DMS53 treated with DMSO at 0.1 percent for 48 hours (cell line): ENCODE measurements around the gene YWHAG.
"Not testable (repeated sequence)": the region's sequence is repeated elsewhere in the genome, so short reads cannot be mapped to it uniquely, and the experiment has no call there.

Experiments
- DNase-seq: peaks from one replicate; lab custom pipeline; 2025; ENCODE audit not compliant: unreplicated experiment; lab: John Stamatoyannopoulos, UW

The YWHAG gene

GRCh38 chr7:76381814-76382213 is 23.0 kb upstream of the YWHAG start:
- DNase-seq: no peak

GRCh38 chr7:76380623-76380966 is 21.8 kb upstream of the YWHAG start:
- no peak for DNase-seq

GRCh38 chr7:76377186-76377918 is 18.6 kb upstream of the YWHAG start:
- DNase-seq: no peak

GRCh38 chr7:76375251-76375650 is 16.5 kb upstream of the YWHAG start:
- DNase-seq: no peak

DNA sequence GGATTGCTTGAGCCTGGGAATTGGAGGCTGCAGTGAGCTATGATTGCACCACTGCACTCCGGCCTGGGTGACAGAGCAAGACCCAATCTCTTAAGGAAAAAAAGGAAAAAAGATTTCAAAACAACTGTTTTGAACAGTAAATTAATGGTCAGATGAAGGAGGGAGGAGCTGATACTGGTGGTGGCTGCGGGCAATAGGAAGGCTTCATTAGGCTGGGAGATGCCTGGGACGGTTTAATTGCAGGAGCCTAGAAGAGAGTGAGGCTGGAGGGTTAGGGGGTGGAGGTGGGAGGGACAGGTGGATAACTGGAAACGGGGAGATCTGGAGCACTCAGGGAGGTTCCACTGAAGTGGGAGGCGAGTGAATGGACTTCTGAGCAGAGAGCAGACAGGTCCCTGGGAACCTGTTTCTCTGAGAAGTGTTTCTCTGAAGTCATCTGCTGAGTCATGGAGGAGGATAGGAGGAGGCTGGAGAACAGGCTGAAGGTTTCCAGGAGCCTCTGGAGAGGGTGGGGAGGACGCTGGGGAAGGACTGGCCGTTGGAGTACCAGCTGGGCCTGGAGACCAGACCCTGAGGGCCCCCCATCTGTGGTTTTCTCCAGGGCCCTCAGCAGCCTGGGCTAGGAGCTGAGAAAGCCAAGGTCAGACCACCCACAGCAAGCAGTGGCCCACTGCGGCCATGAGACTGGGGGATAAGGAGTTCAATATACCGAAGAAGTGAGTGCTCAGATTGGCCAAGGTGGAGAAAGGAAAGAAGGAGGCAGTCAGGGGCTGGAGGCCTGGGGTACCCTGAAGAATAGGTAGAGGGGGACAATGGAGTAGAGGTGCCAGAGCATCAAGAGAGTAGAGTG is 14.4 kb upstream of the YWHAG start:
- peak; percentile 21 for DNase-seq

GRCh38 chr7:76371396-76371795 is 12.6 kb upstream of the YWHAG start:
- DNase-seq: no peak

- DNase-seq: no peak
Observed at GRCh38 chr7:76369018-76369417, 10.2 kb upstream of the YWHAG start.

DNA sequence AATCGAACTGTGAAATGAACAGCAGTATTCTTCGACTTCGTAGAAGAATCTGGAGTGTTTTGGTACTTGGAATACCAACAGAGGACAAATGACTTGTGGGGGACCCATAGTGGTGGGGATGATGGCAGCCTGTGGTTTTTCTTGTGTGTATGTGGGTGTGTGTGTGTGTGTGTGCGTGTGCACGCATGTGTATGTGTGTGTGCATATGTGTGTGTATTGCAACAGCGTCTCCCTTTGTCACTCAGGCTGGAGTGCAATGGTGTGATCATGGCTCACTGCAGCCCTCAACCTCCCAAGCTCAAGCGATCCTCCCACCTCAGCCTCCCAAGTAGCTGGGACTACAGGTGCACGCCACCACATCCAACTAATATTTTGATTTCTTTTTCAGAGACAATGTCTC is 9.4 kb upstream of the YWHAG start:
- DNase-seq: no peak

GRCh38 chr7:76364198-76364584 is 5.4 kb upstream of the YWHAG start:
- peak; percentile 76 for DNase-seq

DNA sequence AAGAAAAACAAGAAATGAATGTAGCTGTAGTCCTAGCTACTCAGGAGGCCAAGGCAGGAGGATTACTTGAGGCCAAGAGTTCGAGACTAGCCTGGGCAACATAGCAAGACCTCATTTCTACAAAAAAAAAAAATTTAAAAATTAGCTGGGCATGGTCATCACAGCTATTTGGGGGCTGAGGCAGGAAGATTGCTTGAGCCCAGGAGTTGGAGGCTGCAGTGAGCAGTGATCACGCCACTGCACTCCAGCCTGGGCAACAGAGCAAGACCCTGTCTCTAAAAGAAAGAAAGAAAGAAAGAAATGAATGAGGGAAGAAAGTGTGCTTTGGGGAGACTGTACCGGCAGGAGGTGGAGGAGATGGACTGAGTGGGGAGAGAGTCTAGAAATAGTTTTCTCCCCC is 5.0 kb upstream of the YWHAG start:
- not testable (repeated sequence) for DNase-seq

DNA sequence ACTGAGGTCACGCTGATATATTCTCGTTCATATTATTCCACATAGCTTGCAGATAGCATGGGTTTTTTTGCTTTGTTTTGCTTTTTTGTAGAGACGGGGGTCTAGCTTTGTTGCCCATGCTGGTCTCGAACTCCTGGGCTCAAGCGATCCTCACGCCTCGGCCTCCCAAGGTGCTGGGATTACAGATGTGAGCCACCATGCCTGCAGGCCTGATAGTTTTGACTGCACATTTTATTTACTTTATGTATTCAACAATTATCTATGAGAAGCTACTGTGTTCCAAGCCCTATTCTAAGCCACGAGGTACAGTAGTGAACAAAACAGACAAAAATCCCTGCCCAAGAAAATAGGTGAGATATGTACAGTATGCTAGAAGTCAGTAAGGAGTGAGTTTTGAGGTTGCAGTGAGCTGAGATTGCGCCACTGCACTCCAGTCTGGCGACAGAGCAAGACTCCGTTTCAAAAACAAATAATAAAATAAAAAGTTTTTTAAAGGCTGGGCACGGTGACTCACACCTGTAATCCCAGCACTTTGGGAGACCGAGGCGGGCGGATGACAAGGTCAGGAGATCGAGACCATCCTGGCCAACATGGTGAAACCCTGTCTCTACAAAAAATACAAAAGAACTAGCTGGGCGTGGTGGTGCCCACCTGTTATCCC is 1.3 kb upstream of the YWHAG start:
- DNase-seq: no peak

GRCh38 chr7:76359111-76359977 is 553 bp upstream of the YWHAG start:
- DNase-seq: peak; percentile 98

- DNase-seq: peak; percentile 50
Observed at GRCh38 chr7:76358011-76358480, 745 bp downstream of the YWHAG start.

DNA sequence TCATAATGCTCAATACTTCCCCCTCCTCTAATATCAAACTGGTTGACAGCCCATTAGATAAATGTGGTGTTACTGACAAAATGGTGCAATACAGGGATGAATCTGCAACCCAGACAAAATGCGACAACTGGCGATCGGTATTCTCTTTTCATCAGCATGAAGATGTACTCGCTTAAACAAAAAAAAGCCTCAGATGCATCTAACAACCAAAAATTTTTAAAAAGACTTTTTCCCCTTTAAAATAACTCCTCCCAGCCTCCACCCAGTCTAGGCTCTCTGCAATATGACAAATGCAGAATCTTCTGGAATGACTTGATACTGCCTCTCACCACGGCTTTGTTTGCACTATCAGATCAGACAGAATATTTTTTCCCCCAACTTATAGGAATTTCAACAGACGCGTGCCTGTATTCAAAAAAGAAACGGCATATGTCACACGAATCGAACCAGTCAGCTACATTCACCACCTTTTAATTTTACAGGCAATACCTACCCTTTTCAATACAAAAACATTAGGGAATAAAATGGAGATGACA is 1.2 kb downstream of the YWHAG start:
- DNase-seq: no peak

- DNase-seq: no peak
Observed at GRCh38 chr7:76356823-76357222, 2.0 kb downstream of the YWHAG start.

GRCh38 chr7:76356115-76356514 is 2.7 kb downstream of the YWHAG start:
- DNase-seq: no peak

DNA sequence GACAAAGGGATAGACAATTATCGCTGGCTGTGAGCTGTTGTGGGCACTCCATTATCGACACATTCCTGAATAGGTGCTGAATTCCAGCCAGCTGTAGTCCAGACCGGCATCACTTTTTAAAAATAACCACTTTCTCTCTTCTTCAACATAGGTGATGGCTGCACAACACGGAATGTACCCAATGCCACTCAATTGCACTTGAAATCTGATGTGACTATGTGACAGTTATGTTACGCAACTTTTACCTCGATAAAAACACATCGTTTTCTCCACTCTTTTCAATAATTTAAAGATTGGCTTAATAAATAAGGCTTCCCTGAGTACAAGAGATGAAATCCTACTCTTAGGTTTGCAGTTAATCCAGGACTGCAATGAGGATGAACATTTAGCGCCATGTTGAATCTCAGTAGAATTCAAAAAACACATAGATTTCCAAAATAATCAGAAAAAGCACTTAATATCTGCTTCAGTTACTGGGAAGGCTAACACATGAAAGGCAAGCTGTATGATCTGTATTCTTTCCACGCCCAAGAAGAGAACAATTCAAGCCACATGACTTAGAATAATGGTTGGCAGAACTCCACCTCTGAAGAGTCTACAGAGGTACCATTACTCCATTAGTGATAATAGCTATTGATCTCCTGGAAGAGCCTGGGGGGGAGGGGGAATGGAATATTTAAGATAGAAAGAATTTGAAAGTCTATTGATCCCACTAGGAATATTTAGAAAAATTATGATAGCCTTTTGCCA is 3.6 kb downstream of the YWHAG start:
- no peak for DNase-seq

GRCh38 chr7:76354516-76354915 is 4.3 kb downstream of the YWHAG start:
- DNase-seq: no peak

DNA sequence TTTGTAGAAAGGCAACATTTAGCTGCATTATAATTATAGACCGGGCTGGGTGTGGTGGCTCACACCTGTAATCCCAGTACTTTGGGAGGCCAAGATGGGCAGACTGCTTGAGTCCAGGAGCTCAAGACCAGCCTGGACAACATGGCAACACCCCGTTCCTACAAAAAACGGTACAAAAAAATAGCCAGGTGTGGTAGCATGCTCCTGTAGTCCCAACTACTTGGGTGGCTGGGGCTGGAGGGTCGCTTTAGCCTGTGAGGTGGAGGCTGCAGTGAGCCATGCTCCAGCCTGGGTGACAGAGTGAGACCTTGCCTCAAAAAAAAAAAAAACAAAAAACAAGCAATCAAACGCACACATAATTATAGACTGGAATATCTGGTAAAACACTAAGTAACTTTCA is 5.0 kb downstream of the YWHAG start:
- DNase-seq: no peak

DNA sequence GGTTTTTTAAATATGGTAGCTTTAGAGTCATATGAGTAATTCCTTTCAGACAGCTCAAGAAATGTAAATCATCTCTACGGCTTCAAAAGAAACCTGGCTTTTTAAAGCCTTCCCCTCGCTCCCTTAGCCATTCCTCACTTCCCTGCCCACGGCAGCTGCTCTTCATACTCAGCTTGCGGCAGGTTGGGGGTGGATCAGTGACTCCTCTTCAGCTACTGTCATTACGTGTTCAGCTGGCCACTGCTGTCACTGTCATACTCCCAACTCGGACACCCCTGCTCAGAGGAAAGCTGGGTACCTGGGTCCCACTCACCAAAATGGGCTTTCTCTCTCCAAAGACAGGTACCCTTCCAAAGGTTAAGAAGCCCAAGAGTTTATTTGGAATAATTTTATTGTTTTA is 6.6 kb downstream of the YWHAG start:
- no peak for DNase-seq
